ENCODE results near the gene PTPRD. TPM values are rescaled to one million over a fixed set of nuclear protein-coding genes. Genes with fewer than 3 reads are reported as not detected.

The PTPRD gene
- total RNA-seq, 3 donors from 2014 or later, result 2.9 to 5.4 (median 3.6) TPM

- H3K9me3 ChIP-seq, result no peaks in the 10 kb centered on the region
- intact Hi-C loops (cut with DNase I; ENCODE audit: low total_unique reads), result no loop called here
- no peak overlapping the region for H3K27ac ChIP-seq
- no peaks in the 10 kb centered on the region for H3K4me1 ChIP-seq
- TF ChIP-seq POLR2A (IDR thresholded peaks at IDR 0.05) (no peak), CTCF (IDR thresholded peaks at IDR 0.05) (no peak), POLR2AphosphoS5 (IDR thresholded peaks at IDR 0.05) (no peak)
- no peak for DNase-seq (ENCODE audit: low spot score in 2 of 2)
- H3K36me3 ChIP-seq, result no peaks in the 10 kb centered on the region
- H3K4me3 ChIP-seq, result no peak overlapping the region
- H3K27me3 ChIP-seq, result no peaks in the 10 kb centered on the region
Observed at GRCh38 chr9:10052181-10052580, 560.6 kb downstream of the PTPRD start.

GRCh38 chr9:10050016-10050415, 562.8 kb downstream of the PTPRD start:
- H3K4me1 ChIP-seq, result no peaks in the 10 kb centered on the region
- H3K36me3 ChIP-seq, result no peaks in the 10 kb centered on the region
- H3K4me3 ChIP-seq, result no peak overlapping the region
- no peak overlapping the region for H3K27ac ChIP-seq
- H3K27me3 ChIP-seq, result no peaks in the 10 kb centered on the region
- intact Hi-C loops (cut with DNase I; ENCODE audit: low total_unique reads), result no loop called here
- DNase-seq (ENCODE audit: low spot score in 2 of 2), result no peak
- H3K9me3 ChIP-seq, result no peaks in the 10 kb centered on the region
- TF ChIP-seq POLR2AphosphoS5 (IDR thresholded peaks at IDR 0.05) (no peak), CTCF (IDR thresholded peaks at IDR 0.05) (no peak), POLR2A (IDR thresholded peaks at IDR 0.05) (no peak)

- no peak for DNase-seq (ENCODE audit: low spot score in 2 of 2)
- Histone ChIP-seq H3K9me3 (no peaks in the 10 kb centered on the region), H3K4me1 (no peaks in the 10 kb centered on the region), H3K4me3 (no peak overlapping the region), H3K27me3 (no peaks in the 10 kb centered on the region), H3K27ac (no peak overlapping the region), H3K36me3 (no peaks in the 10 kb centered on the region)
- TF ChIP-seq POLR2AphosphoS5 (IDR thresholded peaks at IDR 0.05) (no peak), POLR2A (IDR thresholded peaks at IDR 0.05) (no peak), CTCF (IDR thresholded peaks at IDR 0.05) (no peak)
- intact Hi-C loops (cut with DNase I; ENCODE audit: low total_unique reads), result no loop called here
Observed at GRCh38 chr9:10048994-10049393, 563.8 kb downstream of the PTPRD start.

GRCh38 chr9:10045598-10045997, 567.2 kb downstream of the PTPRD start:
- Histone ChIP-seq H3K27ac (no peak overlapping the region), H3K9me3 (no peaks in the 10 kb centered on the region), H3K4me3 (no peak overlapping the region), H3K36me3 (no peaks in the 10 kb centered on the region), H3K27me3 (no peaks in the 10 kb centered on the region), H3K4me1 (no peaks in the 10 kb centered on the region)
- intact Hi-C loops (cut with DNase I; ENCODE audit: low total_unique reads), result no loop called here
- TF ChIP-seq POLR2AphosphoS5 (IDR thresholded peaks at IDR 0.05) (no peak), CTCF (IDR thresholded peaks at IDR 0.05) (no peak), POLR2A (IDR thresholded peaks at IDR 0.05) (no peak)
- no peak for DNase-seq (ENCODE audit: low spot score in 2 of 2)

- Histone ChIP-seq H3K9me3 (no peaks in the 10 kb centered on the region), H3K27me3 (no peaks in the 10 kb centered on the region), H3K27ac (no peak overlapping the region), H3K4me1 (no peaks in the 10 kb centered on the region), H3K36me3 (no peaks in the 10 kb centered on the region), H3K4me3 (no peak overlapping the region)
- intact Hi-C loops (cut with DNase I; ENCODE audit: low total_unique reads), result no loop called here
- TF ChIP-seq CTCF (IDR thresholded peaks at IDR 0.05) (no peak), POLR2AphosphoS5 (IDR thresholded peaks at IDR 0.05) (no peak), POLR2A (IDR thresholded peaks at IDR 0.05) (no peak)
- DNase-seq (ENCODE audit: low spot score in 2 of 2), result no peak
Observed at GRCh38 chr9:10041726-10042229, 571.0 kb downstream of the PTPRD start.
